ENCODE measurements around the gene WFDC13.
"Not testable (repeated sequence)": the region's sequence is repeated elsewhere in the genome, so short reads cannot be mapped to it uniquely, and the experiment has no call there.

Gene WFDC13

GRCh38 chr20:45701873-45702272 is at the start of gene WFDC13:
WFDC13 (plus strand) TSS chr20:45702038; CDS start chr20:45702124, 86 bp downstream.
- DNase-seq (ENCODE audit: low read depth), result no peak

- DNase-seq (ENCODE audit: low read depth), result not testable (repeated sequence)
These were observed 44.8 kb upstream of the WFDC13 start for GRCh38 chr20:45657038-45657437.

- no peak for DNase-seq (ENCODE audit: low read depth)
These were observed 31.7 kb upstream of the WFDC13 start, which contains the start of gene WFDC11 for GRCh38 chr20:45670139-45670538. WFDC11 (minus strand) TSS chr20:45670239; CDS start chr20:45650600, 19,639 bp downstream.

DNA sequence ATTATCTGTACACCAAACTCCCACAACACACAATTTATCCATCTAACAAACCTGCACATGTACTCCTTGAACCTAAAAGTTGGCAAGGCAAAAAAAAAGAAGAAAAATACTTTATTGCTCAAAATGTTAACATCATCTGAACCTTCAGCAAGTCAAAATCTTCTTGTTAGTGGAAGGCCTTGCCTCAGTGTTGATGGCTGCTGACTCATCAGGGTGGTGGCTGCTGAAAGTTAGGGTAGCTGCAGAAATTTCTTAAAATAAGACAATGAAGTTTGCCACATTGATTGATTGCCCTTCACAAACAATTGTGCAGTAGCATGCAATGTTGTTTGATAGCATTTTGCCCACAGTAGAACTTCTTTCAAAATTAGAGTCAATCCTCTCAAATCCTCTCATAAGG is 29.1 kb upstream of the WFDC13 start:
- no peak for DNase-seq (ENCODE audit: low read depth)

DNA sequence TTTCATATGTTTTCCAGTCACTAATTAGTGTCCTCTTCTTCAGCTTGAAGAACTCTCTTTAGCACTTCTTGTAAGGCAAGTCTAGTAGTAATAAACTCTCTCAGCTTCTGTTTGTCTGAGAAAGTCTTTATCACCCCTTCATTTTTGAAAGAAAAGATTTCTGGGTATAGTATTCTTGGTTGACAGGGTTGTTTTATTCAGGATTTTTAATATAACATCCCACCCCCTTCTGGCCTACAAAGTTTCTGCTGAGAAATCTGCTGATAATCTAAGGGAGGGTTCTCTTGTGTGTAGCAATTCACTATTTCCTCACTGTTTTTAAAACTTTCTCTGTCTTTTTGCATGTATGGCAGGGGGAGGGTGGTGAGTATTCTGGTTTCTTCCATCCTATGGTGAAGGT is 22.2 kb upstream of the WFDC13 start:
- no peak for DNase-seq (ENCODE audit: low read depth)

DNA sequence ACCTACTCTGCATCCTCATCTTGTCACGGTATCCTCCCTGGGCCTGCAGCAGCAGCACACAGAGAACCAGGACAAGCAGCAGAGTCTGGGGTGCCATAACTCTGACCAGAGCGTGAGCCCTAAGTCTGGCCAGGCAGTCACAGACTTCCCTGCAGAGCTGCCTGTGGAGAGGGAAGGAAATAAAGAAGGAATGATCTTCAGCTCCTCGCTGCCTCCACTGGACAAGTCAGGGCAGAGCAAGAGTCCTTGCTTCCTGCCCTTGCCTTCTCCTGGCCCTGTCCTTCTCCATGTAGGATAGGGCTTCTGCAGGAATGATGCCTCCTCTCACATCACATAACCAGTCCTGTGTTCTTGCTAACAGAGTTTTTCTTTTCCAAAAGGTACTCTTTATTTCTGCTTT is 15.9 kb upstream of the WFDC13 start:
- DNase-seq (ENCODE audit: low read depth), result no peak

- not testable (repeated sequence) for DNase-seq (ENCODE audit: low read depth)
These were observed 8.5 kb upstream of the WFDC13 start for GRCh38 chr20:45693346-45693745.

DNA sequence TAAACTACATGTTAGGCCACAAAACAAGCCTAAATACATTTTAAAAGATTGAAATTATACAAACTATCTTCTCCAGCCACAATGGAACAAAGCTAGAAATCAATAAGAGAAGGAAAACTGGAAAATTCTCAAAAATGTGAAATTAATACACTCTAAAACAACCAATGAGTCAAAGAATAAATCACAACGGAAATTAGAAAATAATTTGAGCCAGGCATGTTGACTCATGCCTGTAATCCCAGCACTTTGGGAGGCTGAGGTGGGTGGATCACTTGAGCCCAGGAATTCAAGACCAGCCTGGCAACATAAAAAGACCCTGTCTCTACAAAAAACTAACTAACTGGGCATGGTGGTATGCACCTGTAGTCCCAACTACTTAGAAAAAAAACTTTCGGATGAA is 6.3 kb upstream of the WFDC13 start:
- no peak for DNase-seq (ENCODE audit: low read depth)

DNA sequence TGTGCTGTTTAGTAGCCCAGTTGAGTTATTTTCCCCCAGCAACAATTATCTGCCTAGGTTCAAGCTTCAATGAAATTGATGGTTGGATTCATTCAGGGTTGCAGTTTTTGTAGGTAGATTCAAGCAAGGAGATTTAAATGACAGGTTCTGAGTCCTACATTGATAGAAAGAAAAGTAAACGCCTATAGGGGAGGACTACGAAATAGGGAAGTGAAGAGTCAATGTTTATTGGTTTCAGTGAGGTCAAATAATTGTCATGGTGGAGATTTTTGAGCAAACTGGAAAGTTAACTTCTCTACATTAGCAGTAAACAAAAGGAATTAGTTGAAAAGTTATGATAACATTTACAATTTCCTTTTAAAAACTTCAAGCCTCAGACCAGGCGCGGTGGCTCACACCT is 734 bp upstream of the WFDC13 start:
- DNase-seq (ENCODE audit: low read depth), result no peak

DNA sequence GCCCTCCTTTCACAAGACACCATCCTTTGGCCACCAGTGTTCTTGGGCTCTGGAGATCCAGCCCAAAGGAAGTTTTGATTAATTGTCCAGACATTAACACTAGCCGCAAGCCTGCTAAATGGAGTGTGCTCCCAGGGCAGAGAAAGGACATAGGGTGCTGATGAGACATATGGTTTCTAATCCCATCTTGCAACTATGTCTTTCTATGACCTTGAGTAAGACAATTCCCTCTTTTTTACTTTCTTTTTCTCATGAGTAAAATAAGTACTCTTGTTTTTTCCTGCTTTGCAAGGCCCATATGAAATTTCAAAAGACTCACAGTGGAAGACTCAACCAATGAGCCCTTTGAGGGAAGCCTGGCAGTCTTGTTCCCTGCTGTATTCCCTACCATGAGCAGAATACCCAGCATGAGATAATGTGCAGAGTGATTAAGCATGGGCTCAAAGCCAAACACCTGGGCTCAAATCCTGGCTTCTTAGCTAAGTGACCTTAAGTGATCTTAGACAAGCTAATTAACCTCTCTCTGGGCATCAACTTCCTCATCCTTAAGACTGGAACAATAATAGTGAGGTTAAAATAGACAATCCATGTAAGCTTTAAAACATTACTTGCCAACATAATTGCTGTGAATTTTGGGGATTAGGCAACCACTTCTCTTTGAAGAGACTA is 3.3 kb downstream of the WFDC13 start, which contains the start of gene WFDC10B:
Gene WFDC10B (minus strand): TSS at position 51 of the 669 bp plus-strand sequence. CDS start 19,027 bp downstream, outside the sequence.
- DNase-seq (ENCODE audit: low read depth), result no peak

GRCh38 chr20:45716141-45716688 is 14.4 kb downstream of the WFDC13 start:
- not testable (repeated sequence) for DNase-seq (ENCODE audit: low read depth)

DNA sequence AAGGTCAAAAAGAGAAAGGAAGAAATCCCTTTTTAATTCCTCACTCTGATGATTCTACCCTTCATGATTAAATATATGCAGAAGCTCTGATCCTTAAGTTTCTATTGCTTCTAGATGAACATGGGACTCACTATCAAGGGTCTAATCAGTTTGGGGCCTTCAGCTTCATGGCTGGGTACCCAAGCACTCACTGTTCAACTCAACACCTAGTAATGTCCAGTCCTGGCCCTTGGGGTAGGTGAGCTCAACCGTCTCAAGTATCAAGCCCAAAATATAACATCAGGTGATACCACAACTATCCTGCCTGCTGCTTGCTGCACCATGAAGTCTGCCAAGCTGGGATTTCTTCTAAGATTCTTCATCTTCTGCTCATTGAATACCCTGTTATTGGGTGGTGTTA is 20.2 kb downstream of the WFDC13 start, which contains the start of gene SPINT4:
Gene SPINT4 (plus strand): TSS at position 301 of the 400 bp plus-strand sequence. CDS start 21 bp downstream, at position 322.
- no peak for DNase-seq (ENCODE audit: low read depth)

- no peak for DNase-seq (ENCODE audit: low read depth)
These were observed 23.3 kb downstream of the WFDC13 start for GRCh38 chr20:45725134-45725533.

- no peak for DNase-seq (ENCODE audit: low read depth)
These were observed 25.2 kb downstream of the WFDC13 start for GRCh38 chr20:45727044-45727443.

- DNase-seq (ENCODE audit: low read depth), result no peak
These were observed 30.4 kb downstream of the WFDC13 start for GRCh38 chr20:45732199-45732598.

- DNase-seq (ENCODE audit: low read depth), result no peak
These were observed 33.7 kb downstream of the WFDC13 start for GRCh38 chr20:45735552-45735951.

GRCh38 chr20:45735988-45736387 is 34.1 kb downstream of the WFDC13 start:
- no peak for DNase-seq (ENCODE audit: low read depth)

DNA sequence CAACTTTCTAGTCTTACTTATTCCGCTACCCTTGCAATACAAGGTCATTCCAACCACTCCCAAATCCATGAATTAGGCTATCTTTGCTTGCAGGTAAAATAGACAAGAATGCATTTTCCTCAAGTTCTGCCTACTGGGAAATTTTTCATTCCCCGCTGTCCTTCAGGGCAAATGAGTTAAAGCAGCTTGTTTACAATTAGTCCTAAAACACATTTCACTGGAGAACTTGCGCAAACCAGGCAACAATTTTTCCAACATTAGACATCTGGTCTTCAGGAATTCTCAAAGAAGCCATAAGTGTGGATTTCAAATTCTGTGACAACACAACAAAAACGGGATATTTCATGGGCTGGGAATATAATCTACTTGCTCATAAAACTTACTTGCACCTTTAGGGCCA is 40.8 kb downstream of the WFDC13 start:
- no peak for DNase-seq (ENCODE audit: low read depth)

DNA sequence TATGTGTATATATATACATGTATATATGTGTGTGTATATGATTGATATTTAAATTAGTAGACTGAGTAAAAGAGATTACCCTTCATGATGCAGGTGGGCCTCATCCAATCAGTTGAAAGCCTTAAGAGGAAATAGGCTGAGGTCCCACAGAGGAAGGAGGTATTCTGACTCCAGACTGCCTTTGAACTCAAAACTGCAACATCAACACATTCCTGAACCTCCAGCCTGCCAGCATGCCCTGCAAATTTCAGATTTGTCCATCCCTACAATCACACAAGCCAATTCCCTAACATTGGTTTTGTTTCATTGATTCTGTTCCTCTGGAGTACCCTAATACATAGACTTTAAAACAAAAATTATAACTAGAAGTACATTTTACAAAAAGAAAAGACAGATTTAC is 43.2 kb downstream of the WFDC13 start:
- DNase-seq (ENCODE audit: low read depth), result no peak

DNA sequence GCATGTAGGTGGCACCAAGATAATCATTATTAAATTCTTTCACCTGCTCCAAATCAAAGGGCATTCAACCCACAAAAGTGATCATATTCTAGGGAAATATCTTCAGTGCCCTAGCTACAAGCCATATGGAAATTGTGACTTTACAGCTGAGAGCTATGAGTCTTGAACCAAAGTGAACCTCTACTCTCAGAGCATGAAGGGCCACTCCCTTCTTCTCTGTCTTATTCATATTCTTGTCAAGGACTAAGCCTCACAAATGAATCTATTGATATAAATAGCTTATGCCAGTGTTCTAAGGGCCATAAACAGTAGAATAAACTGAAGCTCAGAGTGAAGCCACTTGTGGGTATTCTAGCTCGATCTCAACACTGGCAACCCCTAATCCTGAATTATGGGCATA is 49.9 kb downstream of the WFDC13 start:
- DNase-seq (ENCODE audit: low read depth), result no peak

GRCh38 chr20:45752746-45753145 is 50.9 kb downstream of the WFDC13 start:
- no peak for DNase-seq (ENCODE audit: low read depth)

- no peak for DNase-seq (ENCODE audit: low read depth)
These were observed 56.3 kb downstream of the WFDC13 start for GRCh38 chr20:45758096-45758495.

All from GM04503 (cell line).